GM10248 (cell line): Measurements from ENCODE around the gene GAMT.

Experiments
- CTCF ChIA-PET: fragments of 300-600 bp; sonication (Branson Sonifier 250); formaldehyde crosslinking; extraction: SDS; loops from one replicate; lab custom pipeline; 2021; ENCODE audit warnings: antibody characterized with exemption; lab: Yijun Ruan, JAX
- POLR2A ChIA-PET: fragments of 350-650 bp; sonication (Branson Sonifier 250); formaldehyde crosslinking; extraction: SDS; loops from one replicate; lab custom pipeline; 2020; ENCODE audit warnings: antibody characterized with exemption; lab: Yijun Ruan, JAX
- DNase-seq: peaks from one replicate; pipeline ENCODE4 v3.0.0; 2012; ENCODE audit errors: extremely low spot score
- TF ChIP-seq, protein P1 (sequence below): IDR thresholded peaks from 2 replicates; pipeline ENCODE4 v1.5.1; 2012; ENCODE audit warnings: mild to moderate bottlenecking, low read depth; ENCODE audit errors: extremely low read depth, missing control alignments, control extremely low read depth

GAMT gene

DNA sequence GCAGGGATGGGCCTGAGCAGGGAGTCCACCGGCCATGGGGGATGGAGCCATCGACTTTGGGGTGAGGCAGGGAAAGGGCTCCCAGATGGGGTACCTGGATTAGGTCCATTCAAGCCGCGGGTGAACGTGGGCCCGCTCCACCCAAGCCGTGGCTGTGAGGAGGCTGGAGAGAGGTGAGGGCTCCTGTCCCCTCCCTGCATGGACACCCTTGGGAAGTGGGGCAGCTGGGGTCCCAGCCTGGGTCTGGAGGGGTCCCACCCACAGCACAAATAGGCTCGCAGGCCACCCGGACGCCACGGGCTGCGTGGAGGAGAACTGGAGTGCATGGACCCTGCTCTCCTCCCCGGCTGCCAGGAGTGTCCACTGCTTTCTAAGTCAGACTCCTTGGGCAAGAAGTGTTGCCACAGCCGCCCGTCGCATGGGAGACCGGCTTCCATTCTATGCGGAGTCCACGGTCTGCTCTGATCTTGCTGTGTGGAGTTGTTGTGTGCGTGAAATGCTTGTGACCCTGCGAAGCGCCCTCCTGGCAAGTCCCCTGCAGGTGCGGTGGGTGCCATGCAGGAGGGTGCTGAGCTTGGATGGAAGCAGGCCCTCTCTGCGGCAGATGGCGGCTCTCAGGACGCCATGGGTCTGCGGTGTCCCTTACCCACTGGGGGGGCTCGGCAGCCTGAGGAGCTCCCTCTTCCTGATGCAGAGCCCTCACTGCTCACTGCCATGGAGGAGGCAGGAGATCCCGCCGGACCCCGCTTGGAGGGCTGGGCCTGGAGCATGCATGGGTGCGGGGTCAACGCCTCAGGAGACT, 8.1 kb upstream of the GAMT start:
- TF ChIP-seq, protein P1, sequence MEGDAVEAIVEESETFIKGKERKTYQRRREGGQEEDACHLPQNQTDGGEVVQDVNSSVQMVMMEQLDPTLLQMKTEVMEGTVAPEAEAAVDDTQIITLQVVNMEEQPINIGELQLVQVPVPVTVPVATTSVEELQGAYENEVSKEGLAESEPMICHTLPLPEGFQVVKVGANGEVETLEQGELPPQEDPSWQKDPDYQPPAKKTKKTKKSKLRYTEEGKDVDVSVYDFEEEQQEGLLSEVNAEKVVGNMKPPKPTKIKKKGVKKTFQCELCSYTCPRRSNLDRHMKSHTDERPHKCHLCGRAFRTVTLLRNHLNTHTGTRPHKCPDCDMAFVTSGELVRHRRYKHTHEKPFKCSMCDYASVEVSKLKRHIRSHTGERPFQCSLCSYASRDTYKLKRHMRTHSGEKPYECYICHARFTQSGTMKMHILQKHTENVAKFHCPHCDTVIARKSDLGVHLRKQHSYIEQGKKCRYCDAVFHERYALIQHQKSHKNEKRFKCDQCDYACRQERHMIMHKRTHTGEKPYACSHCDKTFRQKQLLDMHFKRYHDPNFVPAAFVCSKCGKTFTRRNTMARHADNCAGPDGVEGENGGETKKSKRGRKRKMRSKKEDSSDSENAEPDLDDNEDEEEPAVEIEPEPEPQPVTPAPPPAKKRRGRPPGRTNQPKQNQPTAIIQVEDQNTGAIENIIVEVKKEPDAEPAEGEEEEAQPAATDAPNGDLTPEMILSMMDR: no peak
- ChIA-PET POLR2A (interaction anchor here (0.7 to 1.3 kb wide), 3 partner anchors 9 to 147 kb away, joined by 3 to 4 read pairs (median 4); no protein-coding TSS in a partner anchor), CTCF (interaction anchor here (0.9 to 1.2 kb wide), 4 partner anchors 10 to 130 kb away, joined by 3 read pairs; no protein-coding TSS in a partner anchor)
- no peak for DNase-seq

DNA sequence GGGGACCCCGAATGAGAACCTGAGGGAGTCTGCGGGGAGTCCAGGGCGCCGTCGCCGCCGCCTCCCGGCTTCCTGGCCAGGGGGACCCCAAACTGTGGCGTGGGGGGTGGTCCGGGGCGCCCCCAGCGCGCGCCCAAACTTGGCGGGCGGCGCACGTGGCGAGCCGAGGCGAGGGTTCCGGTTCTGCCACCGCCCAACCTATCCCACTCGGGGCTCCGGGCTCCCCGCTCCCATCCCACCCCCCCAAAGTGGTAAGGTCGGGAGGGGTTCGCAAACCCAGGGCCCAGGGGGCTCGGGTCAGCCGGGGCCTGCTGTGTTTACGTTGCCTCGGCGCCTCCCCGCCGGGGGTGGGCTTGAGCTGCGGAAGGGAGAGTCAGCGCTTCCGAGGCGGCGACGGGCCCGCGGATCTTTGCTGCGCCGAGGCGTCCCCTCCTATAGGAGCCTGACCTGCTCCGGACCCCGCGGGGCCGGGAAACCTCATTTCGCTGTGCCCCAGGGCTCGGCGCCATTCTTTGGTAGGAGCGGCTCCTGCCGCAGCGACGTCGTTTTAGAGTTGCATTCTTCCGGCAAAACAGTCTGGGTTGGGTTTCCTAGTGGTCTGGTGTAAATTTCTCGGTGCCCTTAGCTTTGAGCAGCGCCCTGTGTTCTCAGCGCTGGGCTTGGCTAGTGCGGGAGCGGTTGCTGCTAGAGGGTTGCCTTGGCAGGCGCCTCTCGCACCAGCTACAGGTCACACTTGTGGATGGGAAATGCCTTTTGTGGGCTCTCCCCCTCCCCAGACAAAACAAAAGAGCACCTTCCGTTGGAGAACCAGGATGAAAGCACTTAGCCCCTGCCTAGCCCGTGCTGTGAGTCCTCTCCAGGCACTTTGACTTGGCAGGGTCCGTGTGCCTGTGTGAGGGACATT, 7.2 kb upstream of the GAMT start:
- peak; percentile 64 for DNase-seq
- ChIA-PET POLR2A (no interaction called here), CTCF (interaction anchor here (1.0 to 1.2 kb wide), 2 partner anchors 10 to 29 kb away, joined by 3 read pairs; no protein-coding TSS in a partner anchor)
- TF ChIP-seq, protein P1: no peak

DNA sequence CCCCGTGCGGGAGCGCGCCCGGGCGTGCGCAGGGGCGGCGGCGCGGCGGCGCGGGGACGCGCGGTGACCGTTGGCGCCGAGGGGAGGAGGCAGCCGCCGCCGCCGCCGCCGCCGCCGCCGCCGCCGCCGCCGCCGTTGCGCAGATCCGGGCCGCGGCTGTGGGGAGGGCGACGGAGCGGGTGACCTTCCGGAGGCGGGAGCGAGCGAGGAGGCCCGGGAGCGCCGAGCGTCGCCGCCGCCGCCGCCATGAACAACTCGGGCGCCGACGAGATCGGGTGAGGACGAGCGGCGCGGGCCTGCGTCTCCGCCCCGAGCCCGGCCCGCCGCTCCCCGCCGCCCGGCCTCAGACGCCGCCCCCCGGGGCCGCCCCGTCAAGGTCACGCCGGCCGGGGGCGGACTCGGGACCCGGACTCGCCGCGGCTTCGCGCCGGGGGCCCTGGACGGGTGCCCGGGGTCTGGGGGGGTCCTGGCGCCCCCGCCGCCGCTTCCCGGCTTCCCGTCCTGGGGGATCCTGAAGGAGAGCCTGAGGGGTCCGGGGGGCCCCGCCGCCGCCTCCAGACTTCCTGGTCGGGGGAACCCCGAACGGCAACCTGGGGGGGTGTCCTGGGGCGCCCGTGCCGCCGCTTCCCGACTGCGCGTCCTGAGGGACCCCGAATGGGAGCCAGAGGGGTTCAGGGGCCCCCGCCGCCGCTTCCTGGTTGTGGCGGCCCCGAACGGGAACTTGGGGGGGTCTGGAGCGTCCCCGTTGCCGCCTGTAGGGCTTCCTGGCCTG, 6.4 kb upstream of the GAMT start, which contains the start of gene DAZAP1:
Gene DAZAP1 (plus strand): TSS at position 59 of the 772 bp plus-strand sequence. CDS start 188 bp downstream, at position 247.
- TF ChIP-seq, protein P1: no peak
- CTCF ChIA-PET: no interaction called here
- peak; percentile 67 for DNase-seq
- POLR2A ChIA-PET: no interaction called here

DNA sequence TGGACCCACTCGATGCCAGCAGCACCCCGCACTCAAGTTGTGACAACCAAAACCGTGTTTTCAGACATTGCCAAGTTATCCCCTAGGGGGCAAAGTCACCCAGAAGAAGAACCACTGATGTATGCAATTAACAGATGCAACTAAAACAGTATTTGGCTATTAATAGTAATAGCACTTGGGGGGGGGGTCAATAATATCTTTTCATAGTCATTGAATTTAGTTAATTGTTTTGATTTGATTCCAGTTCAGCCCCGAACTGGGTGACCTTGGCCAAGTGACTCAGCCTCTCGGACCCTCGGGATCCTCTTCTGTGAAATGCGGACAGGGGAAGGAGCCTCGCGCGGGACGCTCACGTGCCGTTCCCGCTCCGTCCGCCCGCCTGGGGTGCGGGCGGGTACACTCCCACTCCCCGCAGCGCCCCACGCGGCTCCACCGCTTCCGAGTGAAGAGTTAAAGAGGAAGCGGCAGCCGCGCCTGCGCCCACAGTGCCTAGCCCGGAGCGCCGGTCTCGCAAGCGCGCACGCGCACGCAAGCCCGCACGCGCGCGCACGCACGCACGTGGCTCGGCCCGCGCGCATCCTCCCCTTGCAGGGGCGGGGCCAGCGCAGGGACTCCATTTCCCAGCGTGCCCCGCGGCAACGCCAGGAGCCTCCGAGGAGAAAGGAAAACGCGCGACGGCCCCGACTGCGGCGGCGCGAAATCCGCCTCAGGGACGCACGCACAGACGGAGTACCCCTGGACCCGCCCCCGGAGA, 5.6 kb upstream of the GAMT start:
- TF ChIP-seq, protein P1: peak; percentile 50
- POLR2A ChIA-PET: no interaction called here
- CTCF ChIA-PET: no interaction called here
- peak; percentile 98 for DNase-seq

DNA sequence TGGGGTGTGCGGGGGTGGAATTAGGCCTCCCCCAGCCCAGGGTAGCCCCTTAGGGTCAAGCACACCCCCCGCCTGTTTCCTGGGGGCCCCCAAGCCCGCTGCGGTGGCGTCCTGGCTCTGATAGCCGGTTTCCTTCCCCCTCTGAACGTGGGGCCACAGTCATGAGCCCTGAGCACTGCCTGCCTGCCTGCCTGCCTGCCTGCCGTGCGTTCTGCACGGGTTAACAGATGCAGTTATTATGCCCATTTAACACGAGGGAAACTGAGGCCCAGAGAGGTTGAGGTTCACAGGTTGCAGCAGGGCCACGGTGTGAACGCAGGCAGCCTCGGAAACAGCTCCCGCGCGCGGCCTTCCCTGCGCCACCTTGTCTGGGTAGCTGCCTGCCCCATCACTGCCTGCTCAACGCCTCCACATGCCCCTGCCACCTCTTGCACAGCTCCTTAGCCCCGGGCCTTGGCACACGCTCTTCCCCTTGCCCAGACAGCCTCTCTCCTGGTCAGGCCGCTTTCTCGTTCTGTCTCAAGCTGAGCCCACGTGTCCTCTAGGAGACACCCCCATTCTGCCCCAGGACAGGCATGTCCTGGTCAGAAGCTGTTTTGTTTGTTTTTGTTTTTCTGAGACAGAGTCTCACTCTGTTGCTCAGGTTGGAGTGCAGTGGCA, 1.2 kb upstream of the GAMT start:
- TF ChIP-seq, protein P1: no peak
- ChIA-PET CTCF (interaction anchor here (0.9 to 1.3 kb wide), 2 partner anchors 50 to 123 kb away, joined by 3 to 6 read pairs; no protein-coding TSS in a partner anchor), POLR2A (interaction anchor here (0.6 kb wide), 1 partner anchor 47 kb away, joined by 8 read pairs; no protein-coding TSS in a partner anchor)
- DNase-seq: no peak
